GM12873 (cell line): ENCODE measurements around the gene PTDSS2.
A peak's percentile ranks its signal among the peaks of the same experiment; 100 is the strongest.

Source experiments
- CTCF ChIP-seq: IDR thresholded peaks from 2 replicates; pipeline ENCODE4 v1.5.1; 2012; ENCODE audit warnings: low read depth, mild to moderate bottlenecking, moderate library complexity, low read length, control low read depth; ENCODE audit not compliant: insufficient read depth; ENCODE audit errors: missing control alignments

Gene PTDSS2

DNA sequence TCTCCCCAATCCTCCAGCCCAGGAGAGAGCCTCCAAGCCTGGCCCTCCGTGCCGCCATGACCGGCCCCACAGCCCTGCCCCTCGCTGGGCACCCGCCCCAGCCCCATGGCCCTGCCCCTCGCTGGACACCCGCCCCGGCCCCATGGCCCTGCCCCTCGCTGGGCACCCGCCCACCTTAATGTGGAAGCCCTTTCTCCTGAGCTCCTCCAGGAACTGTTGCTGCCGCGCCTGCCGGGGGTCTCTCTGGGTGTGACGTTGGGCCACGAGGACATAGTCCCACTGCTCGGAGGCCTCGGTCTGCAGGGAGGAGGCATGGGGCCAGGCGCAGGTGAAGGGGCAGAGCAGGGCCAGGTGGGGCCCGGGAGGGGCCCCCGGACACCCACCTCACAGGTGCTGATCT lies 16.4 kb upstream of the PTDSS2 start:
- no peak for TF ChIP-seq CTCF

DNA sequence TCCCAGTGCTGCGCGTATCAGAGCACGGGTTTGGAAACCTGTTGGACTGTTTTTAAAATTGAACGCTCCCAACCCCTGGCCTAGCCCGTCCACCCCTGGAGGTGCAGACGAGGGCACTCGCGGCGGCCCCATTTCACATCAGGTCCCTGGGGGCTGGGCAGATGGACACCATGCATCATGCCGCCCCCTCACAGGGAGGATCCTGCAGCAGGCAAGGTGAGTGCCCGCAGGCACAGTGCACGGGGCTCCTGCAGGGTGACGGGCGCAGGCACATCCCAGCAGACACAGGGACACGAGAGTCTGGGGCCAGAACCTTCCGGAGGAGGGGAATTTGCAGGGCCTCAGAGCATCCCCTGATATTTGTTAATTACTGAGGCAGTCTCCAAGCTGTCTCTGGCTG lies 15.6 kb upstream of the PTDSS2 start:
- TF ChIP-seq CTCF = no peak

DNA sequence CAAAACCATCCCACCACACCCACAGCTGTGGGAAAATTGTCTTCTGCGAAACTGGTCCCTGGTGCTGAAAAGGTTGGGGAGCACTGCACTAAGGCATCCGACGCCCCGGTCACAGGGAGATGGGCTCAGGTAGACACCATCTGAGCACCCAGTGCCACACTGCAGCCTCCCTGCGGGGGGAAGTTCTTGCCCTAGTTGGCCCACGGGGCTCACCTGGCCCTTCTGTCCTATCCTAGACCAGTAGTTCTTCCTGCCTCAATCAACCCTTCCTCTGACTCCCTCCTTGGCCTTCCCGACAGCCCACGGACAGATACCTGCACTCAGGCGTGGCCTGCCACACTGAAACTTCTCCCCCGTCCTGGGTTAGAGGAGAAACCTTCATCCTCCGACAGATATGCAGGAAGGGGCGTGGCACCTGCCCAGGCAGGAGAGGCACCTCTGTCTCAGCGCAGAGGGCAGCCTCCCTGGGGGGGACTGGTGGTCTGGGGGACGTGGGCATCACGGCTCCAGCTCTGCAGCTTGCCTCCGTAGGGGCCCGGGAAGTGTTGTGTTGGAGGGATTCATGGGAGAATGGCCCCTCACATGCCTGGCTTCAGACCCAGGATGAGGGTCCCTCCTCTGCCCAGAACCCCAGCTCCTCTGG lies 12.7 kb upstream of the PTDSS2 start:
- no peak for TF ChIP-seq CTCF

DNA sequence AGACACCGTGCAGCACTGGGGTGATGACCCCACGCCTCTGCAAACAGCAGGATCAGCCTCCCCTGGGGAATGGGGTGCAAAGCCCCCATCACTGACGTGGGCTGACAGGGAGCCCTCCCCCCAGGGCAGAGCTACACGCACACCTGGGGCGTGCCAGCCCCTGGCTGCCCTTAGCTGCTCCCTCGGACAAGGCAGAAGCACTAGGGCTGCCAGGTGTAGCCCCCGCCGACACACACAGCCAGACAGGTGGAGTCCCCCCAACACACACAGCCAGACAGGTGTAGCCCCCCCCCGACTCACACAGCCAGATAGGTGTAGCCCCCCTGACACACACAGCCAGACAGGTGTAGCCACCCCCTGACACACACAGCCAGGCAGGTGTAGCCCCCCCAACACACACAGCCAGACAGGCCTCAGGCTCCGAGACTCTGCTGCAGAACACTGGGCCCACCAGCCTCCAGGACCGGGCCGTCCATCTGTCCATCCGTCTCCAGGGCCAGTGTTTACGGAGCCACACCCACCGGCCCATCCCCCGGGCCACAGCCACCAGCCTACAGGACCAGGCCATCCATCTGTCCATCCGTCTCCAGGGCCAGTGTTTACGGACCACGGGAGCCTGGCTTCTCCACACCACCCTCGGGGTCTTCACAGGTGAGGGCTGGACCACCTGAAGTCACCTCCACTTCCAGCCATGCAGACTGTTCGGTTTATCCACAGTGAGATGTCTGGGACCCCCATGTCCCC lies 11.8 kb upstream of the PTDSS2 start:
- TF ChIP-seq CTCF = no peak

- TF ChIP-seq CTCF = no peak
These were observed 10.6 kb upstream of the PTDSS2 start for GRCh38 chr11:439315-440064.

DNA sequence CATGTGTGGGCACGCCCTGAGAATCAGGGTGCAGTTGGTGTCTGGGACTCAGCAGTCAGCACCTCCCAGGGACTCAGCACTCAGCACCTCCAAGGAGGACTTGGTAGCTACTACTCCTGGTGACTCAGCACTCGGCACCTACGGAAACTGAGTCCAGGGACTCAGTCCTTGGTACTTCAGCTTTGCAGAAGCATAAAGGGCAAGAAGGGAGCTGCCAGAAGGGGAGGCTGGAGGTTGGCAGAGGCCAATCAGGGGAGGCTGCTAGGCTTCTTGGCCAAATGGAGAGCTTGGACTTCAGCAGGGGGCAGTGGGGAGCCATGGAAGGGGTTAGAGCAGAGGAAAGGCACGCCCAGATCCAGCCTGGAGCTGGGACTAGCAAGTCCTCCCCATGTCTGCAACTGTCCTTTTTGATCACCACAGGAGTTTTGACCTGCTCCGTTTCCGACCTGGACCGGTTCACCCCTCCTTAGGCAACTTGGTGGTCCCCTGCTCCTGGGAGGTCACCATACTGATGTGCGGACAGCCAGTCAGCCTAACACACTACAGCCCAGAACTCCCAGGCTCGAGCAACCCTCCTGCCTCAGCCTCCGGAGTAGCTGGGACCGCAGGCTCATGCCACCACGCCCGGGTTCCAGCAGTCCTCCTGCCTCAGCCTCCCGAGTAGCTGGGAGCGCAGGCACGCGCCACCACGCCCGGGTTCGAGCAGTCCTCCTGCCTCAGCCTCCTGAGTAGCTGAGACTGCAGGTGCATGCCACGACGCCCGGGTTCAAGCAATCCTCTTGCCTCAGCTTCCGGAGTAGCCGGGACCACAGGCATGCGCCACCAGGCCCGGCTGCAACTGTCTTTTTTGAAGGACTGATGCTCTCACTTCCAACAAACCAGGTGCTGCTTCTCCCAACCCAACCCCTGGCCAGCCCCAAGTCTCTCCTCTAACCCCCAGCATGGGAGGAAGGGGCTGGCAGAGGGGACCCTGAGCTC lies 9.7 kb upstream of the PTDSS2 start:
- peak; percentile 44 for TF ChIP-seq CTCF
